GM21423 (cell line): ENCODE data around the gene ASTE1.
A peak's percentile ranks its signal among the peaks of the same experiment; 100 is the strongest.
"Not testable (repeated sequence)": the region's sequence is repeated elsewhere in the genome, so short reads cannot be mapped to it uniquely, and the experiment has no call there.

ENCODE experiments used
- ATAC-seq: cut with Tn5 transposase; IDR thresholded peaks from one replicate; pipeline ENCODE4 v1.9.1; 2021; ENCODE audit warnings: mild to moderate bottlenecking, moderate library complexity; ENCODE audit not compliant: unreplicated experiment

Gene ASTE1

GRCh38 chr3:131026321-131027151 is at the start of gene ASTE1, which contains the start of gene NEK11:
Gene ASTE1 (minus strand): TSS chr3:131026825. CDS start chr3:131025306, 1,519 bp downstream.
Gene NEK11 (plus strand): TSS chr3:131026877. CDS start chr3:131029709, 2,832 bp downstream.
- peak; percentile 98 for ATAC-seq

GRCh38 chr3:131075632-131076328 is 49.2 kb upstream of the ASTE1 start:
- no peak for ATAC-seq

GRCh38 chr3:131072845-131073244 is 46.2 kb upstream of the ASTE1 start:
- ATAC-seq, result no peak

GRCh38 chr3:131072099-131072559 is 45.5 kb upstream of the ASTE1 start:
- no peak for ATAC-seq

GRCh38 chr3:131067983-131068382 is 41.4 kb upstream of the ASTE1 start:
- ATAC-seq, result no peak

- no peak for ATAC-seq
Observed at GRCh38 chr3:131053043-131053859, 26.6 kb upstream of the ASTE1 start.

GRCh38 chr3:131050001-131050400 is 23.4 kb upstream of the ASTE1 start:
- ATAC-seq, result no peak

- ATAC-seq, result no peak
Observed at GRCh38 chr3:131048030-131048429, 21.4 kb upstream of the ASTE1 start.

- ATAC-seq, result no peak
Observed at GRCh38 chr3:131047582-131047981, 21.0 kb upstream of the ASTE1 start.

- not testable (repeated sequence) for ATAC-seq
Observed at GRCh38 chr3:131042271-131042985, 15.8 kb upstream of the ASTE1 start.

GRCh38 chr3:131038326-131038725 is 11.7 kb upstream of the ASTE1 start:
- ATAC-seq, result no peak

- ATAC-seq, result no peak
Observed at GRCh38 chr3:131036986-131037385, 10.4 kb upstream of the ASTE1 start.

GRCh38 chr3:131036200-131036816 is 9.7 kb upstream of the ASTE1 start:
- ATAC-seq, result no peak

GRCh38 chr3:131033480-131034080 is 7.0 kb upstream of the ASTE1 start:
- ATAC-seq, result no peak

GRCh38 chr3:131031660-131032059 is 5.0 kb upstream of the ASTE1 start:
- no peak for ATAC-seq

- ATAC-seq, result no peak
Observed at GRCh38 chr3:131028844-131029243, 2.2 kb upstream of the ASTE1 start.

GRCh38 chr3:131025539-131025938 is 1.1 kb downstream of the ASTE1 start:
- ATAC-seq, result no peak

- peak; percentile 48 for ATAC-seq
Observed at GRCh38 chr3:131020122-131020693, 6.4 kb downstream of the ASTE1 start.

- ATAC-seq, result no peak
Observed at GRCh38 chr3:131018970-131019369, 7.7 kb downstream of the ASTE1 start.
